GM19351 (cell line): ENCODE measurements around the gene HCAR3.
"Not testable (repeated sequence)": the region's sequence is repeated elsewhere in the genome, so short reads cannot be mapped to it uniquely, and the experiment has no call there.

Experiments used
- ATAC-seq: cut with Tn5 transposase; IDR thresholded peaks from one replicate; pipeline ENCODE4 v1.9.1; 2021; ENCODE audit warnings: mild to moderate bottlenecking, moderate library complexity; ENCODE audit not compliant: unreplicated experiment

The HCAR3 gene

GRCh38 chr12:122716658-122717057 lies at the start of gene HCAR3:
HCAR3 (minus strand) TSS chr12:122716811; CDS start chr12:122716737, 74 bp downstream.
- not testable (repeated sequence) for ATAC-seq

DNA sequence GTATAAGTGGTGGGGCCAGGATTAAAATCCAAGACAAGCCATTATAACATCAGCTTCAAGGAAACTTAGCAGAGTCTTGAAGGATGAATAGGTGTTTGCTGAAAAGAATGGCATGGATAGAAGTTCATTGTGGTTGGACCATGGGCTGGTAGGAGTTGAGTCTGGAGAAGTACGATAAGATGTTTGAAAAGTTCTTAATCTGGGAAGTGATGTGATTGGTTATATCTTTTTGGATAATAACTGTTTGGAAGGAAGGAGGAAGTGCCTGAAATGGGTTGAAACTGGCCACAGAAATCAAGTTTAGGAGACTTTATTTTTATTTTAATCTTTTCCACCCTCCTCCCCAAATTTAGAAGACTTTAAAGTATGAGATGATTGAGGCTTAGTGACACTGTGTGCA lies 41.0 kb upstream of the HCAR3 start:
- no peak for ATAC-seq

DNA sequence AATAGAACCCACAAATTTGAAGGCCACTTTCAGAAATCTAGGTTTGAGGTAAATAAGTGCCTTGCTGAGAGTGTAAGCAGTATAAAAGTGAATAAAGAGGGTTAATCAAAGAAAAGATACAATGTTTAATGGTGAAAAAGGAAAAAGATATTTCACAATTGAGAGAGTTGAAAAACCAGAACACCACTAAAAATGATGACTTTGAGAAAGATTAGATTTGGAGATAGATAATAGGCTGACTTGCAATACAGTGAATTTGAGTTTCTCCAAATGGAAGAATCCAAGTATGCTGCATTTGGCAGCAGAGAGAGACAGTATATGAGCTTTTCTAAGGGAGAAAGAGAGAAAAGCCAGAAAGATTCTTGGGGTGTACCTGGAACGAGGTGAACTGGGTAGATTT lies 38.2 kb upstream of the HCAR3 start:
- no peak for ATAC-seq

DNA sequence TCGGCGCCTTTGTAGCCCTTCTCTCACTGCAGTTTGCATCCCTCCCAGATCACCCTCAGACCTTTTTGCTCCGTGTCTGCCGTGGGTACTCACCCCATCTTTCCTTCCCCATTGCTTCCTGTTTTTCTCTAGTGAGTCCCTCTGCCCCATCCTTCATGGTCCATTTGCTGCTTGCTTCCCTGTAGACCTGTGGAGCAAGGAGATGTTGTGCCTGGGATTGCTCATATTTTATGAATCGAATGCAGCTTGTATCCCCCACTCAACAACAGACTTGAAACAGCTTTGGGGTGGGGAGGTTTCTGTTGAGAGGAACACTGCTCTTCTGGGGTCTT lies 36.7 kb upstream of the HCAR3 start:
- ATAC-seq, result no peak

GRCh38 chr12:122752464-122753318 lies 36.1 kb upstream of the HCAR3 start, which contains the start of gene DENR:
DENR (plus strand) TSS chr12:122752824; CDS start chr12:122753702, 878 bp downstream.
- ATAC-seq, result peak; percentile 92

DNA sequence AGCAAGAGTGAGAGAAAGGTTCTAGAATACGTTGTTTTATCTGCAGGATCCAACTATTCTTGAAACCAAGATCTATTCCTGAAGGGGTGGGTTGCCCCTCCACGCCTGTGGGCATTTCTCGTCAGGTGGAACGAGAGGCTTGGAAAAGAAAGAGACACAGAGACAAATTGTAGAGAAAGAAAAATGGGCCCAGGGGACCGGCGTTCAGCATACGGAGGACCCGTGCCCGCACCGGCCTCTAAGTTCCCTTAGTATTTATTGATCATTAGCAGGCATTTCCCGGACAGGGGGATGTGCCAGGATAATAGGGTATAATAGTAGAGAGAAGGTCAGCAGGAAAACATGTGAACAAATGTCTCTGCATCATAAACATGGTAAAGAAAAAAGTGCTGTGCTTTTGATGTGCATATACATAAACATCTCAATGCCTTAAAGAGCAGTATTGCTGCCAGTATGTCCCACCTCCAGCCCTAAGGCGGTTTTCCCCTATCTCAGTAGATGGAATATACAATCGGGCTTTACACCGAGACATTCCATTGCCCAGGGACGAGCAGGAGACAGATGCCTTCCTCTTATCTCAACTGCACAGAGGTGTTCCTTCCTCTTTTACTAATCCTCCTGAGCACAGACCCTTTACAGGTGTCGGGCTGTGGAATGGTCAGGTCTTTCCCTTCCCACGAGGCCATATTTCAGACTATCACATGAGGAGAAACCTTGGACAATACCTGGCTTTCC lies 34.3 kb upstream of the HCAR3 start:
- not testable (repeated sequence) for ATAC-seq

GRCh38 chr12:122749569-122750332 lies 33.1 kb upstream of the HCAR3 start:
- ATAC-seq, result no peak

- no peak for ATAC-seq
Measured at GRCh38 chr12:122747224-122748135, 30.9 kb upstream of the HCAR3 start.

DNA sequence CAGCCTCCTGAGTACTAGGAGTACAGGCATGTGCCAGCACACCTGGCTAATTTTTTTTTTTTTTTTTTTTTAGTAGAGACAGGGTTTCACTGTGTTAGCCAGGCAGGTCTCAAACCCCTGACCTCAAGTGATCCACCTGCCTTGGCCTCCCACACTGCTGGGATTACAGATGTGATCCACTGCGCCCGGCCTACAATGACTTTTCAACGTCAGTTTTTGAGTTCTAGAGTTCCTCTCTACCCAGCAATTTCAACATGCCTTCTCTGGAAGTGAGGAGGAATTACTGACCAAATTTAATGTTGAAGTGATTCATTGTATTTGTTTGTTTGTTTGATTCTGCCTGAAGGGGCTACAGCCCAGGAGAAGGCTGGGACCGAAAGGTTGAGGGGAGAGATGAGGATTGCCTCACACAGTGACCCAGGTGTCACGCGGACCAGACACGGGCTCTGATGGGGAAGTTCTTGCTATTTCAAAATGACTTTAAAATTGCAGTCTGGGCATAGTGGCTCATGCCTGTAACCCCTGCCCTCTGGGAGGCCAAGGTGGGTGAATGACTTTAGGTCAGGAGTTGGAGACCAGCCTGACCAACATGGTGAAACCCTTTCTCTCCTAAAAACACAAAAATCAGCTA lies 27.4 kb upstream of the HCAR3 start:
- ATAC-seq, result no peak

- ATAC-seq, result no peak
Measured at GRCh38 chr12:122740351-122740750, 23.7 kb upstream of the HCAR3 start.

DNA sequence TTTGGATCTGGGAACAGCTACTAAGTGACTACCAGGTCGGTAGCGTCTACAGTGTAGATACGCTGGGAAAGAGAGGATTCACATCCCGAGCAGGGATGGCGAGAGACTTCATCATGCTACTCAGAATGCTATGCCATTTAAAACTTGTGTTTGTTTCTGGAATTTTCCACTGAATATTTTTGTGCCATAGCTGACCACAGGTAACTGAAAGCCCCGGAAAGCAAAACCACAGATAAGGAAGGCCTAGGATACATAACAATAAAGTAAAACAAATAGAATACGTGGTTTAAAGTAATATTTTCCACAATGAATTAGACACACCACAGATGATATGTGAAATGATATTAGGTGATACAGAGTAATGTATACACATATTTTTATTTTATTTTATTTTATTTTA lies 22.0 kb upstream of the HCAR3 start:
- no peak for ATAC-seq

- ATAC-seq, result no peak
Measured at GRCh38 chr12:122732611-122733010, 16.0 kb upstream of the HCAR3 start.

DNA sequence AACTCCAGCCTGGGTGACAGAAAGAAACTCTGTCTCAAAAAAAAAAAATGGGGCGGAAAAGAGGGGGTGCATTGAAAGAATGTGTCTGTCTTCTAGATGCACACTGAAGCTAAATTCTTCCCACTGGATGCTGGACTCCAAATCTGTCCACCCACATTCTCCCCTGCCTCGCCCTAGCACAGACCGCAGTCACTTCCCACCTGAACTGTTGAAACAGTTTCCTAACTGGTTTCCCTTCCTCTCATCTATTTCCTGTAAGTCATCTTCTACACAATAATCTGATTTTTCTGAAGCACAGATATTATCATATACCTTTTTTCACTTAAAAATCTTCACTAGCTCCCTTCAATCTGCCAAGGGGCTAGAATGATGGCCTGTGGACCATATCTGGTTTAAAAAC lies 15.6 kb upstream of the HCAR3 start:
- no peak for ATAC-seq

GRCh38 chr12:122730215-122731014 lies 13.8 kb upstream of the HCAR3 start, which contains the start of gene HCAR1:
HCAR1 (minus strand) TSS chr12:122730844; CDS start chr12:122730339, 505 bp downstream.
- ATAC-seq, result no peak

DNA sequence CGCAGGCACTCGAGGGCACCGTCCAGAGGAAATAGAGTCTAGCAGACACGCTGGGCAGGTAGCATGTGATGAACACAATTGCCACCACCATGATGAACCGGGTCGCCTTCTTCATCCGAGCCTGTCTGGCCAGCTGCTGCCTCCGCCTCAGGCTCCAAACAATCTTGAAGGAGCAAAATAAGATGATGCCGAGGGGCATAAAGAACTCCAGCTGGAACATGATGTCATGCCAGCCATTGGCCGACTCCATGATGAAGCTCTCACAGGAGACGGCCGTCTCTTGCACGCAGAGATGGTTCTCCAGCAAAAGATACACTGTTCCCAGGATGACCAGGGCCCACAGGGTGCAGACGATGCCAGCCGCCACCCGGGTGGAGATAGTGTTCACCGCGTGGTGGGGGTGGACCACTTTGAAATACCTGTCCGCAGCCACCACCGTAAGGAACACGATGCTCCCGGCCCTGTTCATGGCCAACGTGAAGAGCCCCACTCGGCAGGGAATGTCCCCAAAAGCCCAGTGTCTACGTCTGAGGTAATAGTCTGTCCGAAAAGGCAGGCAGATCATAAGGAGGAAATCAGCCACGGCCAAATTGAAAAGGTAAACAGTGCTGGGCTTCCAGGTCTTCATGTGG lies 13.1 kb upstream of the HCAR3 start:
- ATAC-seq, result no peak

- no peak for ATAC-seq
Measured at GRCh38 chr12:122726080-122726558, 9.5 kb upstream of the HCAR3 start.

DNA sequence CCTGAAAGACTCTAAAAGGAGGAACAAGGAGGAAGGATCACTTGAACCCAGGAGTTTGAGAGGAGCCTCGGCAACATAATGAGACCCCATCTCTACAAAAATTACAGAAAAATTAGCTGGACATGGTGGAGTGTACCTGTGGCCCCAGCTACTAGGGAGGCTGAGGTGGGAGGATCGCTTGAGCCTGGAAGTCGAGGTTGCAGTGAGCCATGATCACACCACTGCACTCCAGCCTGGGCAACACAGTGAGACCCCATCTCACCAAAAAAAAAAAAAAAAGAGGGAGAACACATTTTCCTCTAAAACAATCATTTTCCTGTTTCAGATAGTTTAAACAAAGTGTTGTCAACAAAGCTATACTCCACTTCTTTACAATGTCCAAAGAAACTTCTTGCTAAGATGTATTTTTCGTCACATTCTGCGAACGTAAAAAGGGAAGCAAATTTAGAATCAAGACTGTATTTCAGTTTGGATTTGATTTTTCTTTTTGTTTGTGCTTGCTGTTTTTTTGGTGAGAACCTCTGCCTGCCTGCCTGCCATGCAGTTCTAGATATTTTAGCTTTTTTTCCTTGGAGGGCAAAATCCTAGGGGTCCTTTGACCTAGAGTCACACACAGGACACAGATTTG lies 9.0 kb upstream of the HCAR3 start:
- no peak for ATAC-seq
